GM06990 (cell line): ENCODE results near the gene ZKSCAN3.

Source experiments
- DNase-seq: peaks from one replicate; pipeline ENCODE4 v3.0.0-alpha.2; 2011; ENCODE audit not compliant: insufficient read length; ENCODE audit errors: extremely low read depth
- H3K27me3 ChIP-seq: replicated peaks from 2 replicates; pipeline ENCODE4 v1.6.0; 2011; ENCODE audit warnings: low read length; ENCODE audit not compliant: control insufficient read depth, insufficient read depth
- H3K36me3 ChIP-seq: 2 replicates; pipeline ENCODE4 v1.5.1; 2011; ENCODE audit warnings: low read length; ENCODE audit not compliant: control insufficient read depth, insufficient read depth
- H3K4me3 ChIP-seq: replicated peaks from 2 replicates; pipeline ENCODE4 v1.5.1; 2011; ENCODE audit warnings: low read depth, mild to moderate bottlenecking, control low read depth, low read length
- TF ChIP-seq, protein P1 (sequence below): IDR thresholded peaks from 2 replicates; pipeline ENCODE4 v1.5.1; 2011; ENCODE audit warnings: low read length, control low read depth, mild to moderate bottlenecking, inconsistent platforms; ENCODE audit not compliant: insufficient read depth, poor library complexity, severe bottlenecking

Gene ZKSCAN3

DNA sequence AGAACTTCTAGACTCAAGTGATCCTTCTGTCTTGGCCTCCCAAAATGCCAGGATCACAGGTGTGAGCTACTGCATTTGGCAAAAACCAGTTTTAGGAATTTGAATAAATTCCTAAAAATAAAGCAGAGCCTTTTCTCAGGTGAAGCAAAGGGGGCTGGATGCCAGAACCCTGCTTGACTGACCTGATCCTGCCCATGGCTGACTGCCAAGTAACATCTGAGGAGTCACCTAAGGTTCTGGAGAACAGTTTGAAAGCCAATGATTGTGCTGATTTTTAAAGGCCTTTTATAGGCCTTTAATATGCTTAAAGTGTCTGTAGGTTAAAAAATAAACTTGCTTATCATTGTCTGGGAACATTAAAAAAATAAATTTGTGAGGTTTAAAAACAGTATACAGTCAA, 63.9 kb downstream of the ZKSCAN3 start:
- TF ChIP-seq, protein P1, sequence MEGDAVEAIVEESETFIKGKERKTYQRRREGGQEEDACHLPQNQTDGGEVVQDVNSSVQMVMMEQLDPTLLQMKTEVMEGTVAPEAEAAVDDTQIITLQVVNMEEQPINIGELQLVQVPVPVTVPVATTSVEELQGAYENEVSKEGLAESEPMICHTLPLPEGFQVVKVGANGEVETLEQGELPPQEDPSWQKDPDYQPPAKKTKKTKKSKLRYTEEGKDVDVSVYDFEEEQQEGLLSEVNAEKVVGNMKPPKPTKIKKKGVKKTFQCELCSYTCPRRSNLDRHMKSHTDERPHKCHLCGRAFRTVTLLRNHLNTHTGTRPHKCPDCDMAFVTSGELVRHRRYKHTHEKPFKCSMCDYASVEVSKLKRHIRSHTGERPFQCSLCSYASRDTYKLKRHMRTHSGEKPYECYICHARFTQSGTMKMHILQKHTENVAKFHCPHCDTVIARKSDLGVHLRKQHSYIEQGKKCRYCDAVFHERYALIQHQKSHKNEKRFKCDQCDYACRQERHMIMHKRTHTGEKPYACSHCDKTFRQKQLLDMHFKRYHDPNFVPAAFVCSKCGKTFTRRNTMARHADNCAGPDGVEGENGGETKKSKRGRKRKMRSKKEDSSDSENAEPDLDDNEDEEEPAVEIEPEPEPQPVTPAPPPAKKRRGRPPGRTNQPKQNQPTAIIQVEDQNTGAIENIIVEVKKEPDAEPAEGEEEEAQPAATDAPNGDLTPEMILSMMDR: no peak
- no peak for DNase-seq
- H3K36me3 ChIP-seq: no peaks in the 10 kb centered on the region
- no peak overlapping the region for H3K4me3 ChIP-seq
- no peaks in the 10 kb centered on the region for H3K27me3 ChIP-seq
